Measurements from ENCODE around the gene ANXA7. TPM values are rescaled to one million over a fixed set of nuclear protein-coding genes. Genes with fewer than 3 reads are reported as not detected.
"Not testable (repeated sequence)": the region's sequence is repeated elsewhere in the genome, so short reads cannot be mapped to it uniquely, and the experiment has no call there.

ANXA7 gene
- total RNA-seq, 1 donor from 2014 or later: 48.1 TPM

DNA sequence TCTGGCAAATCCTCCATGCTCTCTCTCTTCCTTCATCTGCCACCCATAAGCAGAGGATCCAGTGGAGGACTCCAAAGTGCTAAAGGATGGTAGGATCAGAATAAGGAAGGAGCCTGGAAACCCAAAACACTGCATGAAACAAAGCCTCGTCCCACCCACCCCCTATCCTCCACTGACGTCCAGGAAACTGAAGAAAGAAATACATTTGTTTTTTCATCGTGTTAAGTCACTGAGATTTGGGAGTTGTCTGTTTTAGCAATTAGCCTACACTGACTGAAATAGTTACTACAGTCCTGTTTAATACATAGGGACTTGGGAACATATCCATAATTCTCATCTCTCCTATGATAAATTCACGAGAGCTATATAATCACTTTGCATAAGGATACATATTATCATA, 14.8 kb downstream of the ANXA7 start:
- Mint-ChIP-seq H3K4me1 (no peaks in the 10 kb centered on the region), H3K4me3 (no peak overlapping the region), H3K9me3 (no peaks in the 10 kb centered on the region), H3K36me3 (ENCODE audit: low read depth) (peaks cover 7% of the 10 kb centered on the region), H3K27ac (ENCODE audit: unreplicated experiment) (peak overlapping the region; percentile 64), H3K27me3 (ENCODE audit: low read depth) (no peaks in the 10 kb centered on the region)
- no peak for DNase-seq (ENCODE audit: low read depth, low spot score)
- TF ChIP-seq, protein P1, sequence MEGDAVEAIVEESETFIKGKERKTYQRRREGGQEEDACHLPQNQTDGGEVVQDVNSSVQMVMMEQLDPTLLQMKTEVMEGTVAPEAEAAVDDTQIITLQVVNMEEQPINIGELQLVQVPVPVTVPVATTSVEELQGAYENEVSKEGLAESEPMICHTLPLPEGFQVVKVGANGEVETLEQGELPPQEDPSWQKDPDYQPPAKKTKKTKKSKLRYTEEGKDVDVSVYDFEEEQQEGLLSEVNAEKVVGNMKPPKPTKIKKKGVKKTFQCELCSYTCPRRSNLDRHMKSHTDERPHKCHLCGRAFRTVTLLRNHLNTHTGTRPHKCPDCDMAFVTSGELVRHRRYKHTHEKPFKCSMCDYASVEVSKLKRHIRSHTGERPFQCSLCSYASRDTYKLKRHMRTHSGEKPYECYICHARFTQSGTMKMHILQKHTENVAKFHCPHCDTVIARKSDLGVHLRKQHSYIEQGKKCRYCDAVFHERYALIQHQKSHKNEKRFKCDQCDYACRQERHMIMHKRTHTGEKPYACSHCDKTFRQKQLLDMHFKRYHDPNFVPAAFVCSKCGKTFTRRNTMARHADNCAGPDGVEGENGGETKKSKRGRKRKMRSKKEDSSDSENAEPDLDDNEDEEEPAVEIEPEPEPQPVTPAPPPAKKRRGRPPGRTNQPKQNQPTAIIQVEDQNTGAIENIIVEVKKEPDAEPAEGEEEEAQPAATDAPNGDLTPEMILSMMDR (conservative IDR thresholded peaks at IDR 0.05): no peak

DNA sequence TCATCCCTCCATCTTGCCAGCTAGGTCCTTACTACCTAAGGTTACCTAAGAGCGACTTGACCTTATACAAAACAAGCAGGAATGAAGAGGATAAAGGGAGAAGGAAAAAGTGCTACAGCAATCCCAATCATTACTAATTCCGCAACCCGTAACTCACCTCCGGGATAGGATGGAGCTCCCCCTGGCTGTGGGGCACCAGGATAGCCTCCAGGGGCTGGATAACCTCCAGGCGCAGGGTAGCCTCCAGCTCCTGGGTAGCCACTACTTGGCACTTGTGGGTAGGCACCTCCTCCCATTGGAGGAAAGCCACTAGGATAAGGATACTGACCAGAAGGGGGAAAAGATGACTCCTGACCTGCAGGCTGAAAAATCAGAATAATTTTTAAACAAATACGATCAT, 15.8 kb downstream of the ANXA7 start:
- TF ChIP-seq, protein P1 (conservative IDR thresholded peaks at IDR 0.05): peak; percentile 28
- no peaks in the 10 kb centered on the region for H3K4me1 Mint-ChIP-seq
- no peak for DNase-seq (ENCODE audit: low read depth, low spot score)
- no peak overlapping the region for H3K27ac Mint-ChIP-seq (ENCODE audit: unreplicated experiment)
- no peaks in the 10 kb centered on the region for H3K27me3 Mint-ChIP-seq (ENCODE audit: low read depth)
- no peak overlapping the region for H3K4me3 Mint-ChIP-seq
- H3K36me3 Mint-ChIP-seq (ENCODE audit: low read depth): peaks cover 12% of the 10 kb centered on the region
- peaks cover 2% of the 10 kb centered on the region for H3K9me3 Mint-ChIP-seq

DNA sequence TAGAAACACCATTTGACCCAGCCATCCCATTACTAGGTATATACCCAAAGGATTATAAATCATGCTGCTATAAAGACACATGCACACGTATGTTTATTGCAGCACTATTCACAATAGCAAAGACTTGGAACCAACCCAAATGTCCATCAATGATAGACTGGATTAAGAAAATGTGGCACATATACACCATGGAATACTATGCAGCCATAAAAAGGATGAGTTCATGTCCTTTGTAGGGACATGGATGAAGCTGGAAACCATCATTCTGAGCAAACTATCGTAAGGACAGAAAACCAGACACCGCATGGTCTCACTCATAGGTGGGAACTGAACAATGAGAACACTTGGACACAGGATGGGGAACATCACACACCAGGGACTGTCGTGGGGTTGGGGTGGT, 19.5 kb downstream of the ANXA7 start:
- not testable (repeated sequence) for H3K27me3 Mint-ChIP-seq (ENCODE audit: low read depth); H3K4me1 Mint-ChIP-seq; DNase-seq (ENCODE audit: low read depth, low spot score); H3K4me3 Mint-ChIP-seq; H3K27ac Mint-ChIP-seq (ENCODE audit: unreplicated experiment); H3K9me3 Mint-ChIP-seq
- H3K36me3 Mint-ChIP-seq (ENCODE audit: low read depth): peaks cover 20% of the 10 kb centered on the region

DNA sequence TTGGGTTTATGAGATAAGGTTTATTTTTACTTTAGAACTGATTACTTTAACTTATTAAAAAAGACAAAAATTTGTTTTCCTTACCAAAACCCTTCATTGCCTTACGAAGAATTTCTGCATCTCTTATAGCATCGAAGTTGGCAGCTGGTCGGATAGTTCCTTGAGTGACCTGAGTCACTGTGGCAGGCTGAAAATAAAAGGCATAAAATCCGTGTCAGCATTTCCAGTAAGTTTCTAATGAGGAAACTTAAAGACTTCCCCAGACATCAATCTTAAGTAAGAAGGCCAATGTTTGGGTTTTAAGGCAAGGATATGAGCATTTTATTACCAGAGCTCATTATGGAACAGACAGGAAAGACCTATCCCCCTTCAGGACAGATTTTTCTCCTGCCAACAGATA, 25.6 kb downstream of the ANXA7 start:
- no peak overlapping the region for H3K4me3 Mint-ChIP-seq
- no peak for DNase-seq (ENCODE audit: low read depth, low spot score)
- H3K9me3 Mint-ChIP-seq: no peaks in the 10 kb centered on the region
- H3K4me1 Mint-ChIP-seq: no peaks in the 10 kb centered on the region
- no peaks in the 10 kb centered on the region for H3K27me3 Mint-ChIP-seq (ENCODE audit: low read depth)
- no peak overlapping the region for H3K27ac Mint-ChIP-seq (ENCODE audit: unreplicated experiment)
- TF ChIP-seq, protein P1 (conservative IDR thresholded peaks at IDR 0.05): no peak
- peaks cover 17% of the 10 kb centered on the region for H3K36me3 Mint-ChIP-seq (ENCODE audit: low read depth)

DNA sequence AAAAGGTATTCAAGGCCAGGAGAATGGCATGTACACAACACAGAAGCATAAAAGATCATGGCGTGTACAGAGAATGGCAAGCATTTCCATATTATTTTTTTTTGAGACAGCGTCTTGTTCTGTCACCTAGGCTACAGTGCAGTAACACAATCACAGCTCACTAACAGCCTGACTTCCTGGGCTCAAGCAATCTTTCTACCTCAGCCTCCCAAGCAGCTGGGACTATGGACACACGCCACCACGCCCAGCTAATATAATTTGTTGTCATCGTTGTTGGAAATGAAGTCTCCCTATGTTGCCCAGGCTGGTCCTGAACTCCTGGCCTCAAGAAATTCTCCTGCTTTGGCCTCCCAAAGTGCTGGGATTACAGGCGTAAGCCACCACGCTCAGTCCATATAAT, 27.3 kb downstream of the ANXA7 start:
- no peaks in the 10 kb centered on the region for H3K27me3 Mint-ChIP-seq (ENCODE audit: low read depth)
- no peaks in the 10 kb centered on the region for H3K4me1 Mint-ChIP-seq
- H3K9me3 Mint-ChIP-seq: no peaks in the 10 kb centered on the region
- peaks cover 8% of the 10 kb centered on the region for H3K36me3 Mint-ChIP-seq (ENCODE audit: low read depth)
- TF ChIP-seq, protein P1 (conservative IDR thresholded peaks at IDR 0.05): no peak
- H3K4me3 Mint-ChIP-seq: no peak overlapping the region
- no peak overlapping the region for H3K27ac Mint-ChIP-seq (ENCODE audit: unreplicated experiment)
- no peak for DNase-seq (ENCODE audit: low read depth, low spot score)

DNA sequence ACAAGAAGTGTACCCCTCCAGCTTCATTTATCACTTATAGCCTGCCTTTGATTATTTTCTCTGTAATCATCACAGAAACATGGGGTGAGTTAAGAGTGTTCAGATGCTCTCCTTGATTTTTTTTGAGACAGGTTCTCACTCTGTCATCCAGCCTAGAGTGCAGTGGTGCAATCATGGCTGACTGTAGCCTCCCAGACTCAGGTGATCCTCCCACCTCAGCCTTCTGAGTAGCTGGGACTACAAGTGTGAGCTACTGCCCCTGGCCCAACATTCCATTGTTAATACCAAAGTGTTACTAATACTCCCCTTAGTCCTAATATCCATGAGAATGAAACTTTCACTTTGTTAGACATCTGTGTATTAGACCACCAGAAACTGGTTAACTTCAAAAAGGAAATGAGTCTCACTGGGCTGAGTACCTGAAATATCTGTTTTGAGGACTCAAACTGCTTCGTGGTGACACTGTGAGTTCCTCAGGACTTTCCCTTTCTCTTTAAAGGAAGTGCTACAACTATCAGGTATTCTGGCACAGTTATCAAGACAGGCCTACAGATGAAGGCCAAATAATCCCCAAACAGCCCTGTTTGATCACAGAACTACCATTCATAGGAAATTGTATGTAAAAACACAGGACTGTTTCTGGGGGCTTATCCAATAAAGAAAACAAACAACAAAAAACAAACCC, 34.7 kb downstream of the ANXA7 start:
- Mint-ChIP-seq H3K36me3 (ENCODE audit: low read depth) (peaks cover 10% of the 10 kb centered on the region), H3K4me1 (no peaks in the 10 kb centered on the region)
- TF ChIP-seq, protein P1 (conservative IDR thresholded peaks at IDR 0.05): no peak

More for the DNA sequence above, 34.7 kb downstream of the ANXA7 start:
- DNase-seq (ENCODE audit: low read depth, low spot score): no peak
- Mint-ChIP-seq H3K4me3 (no peak overlapping the region), H3K27me3 (ENCODE audit: low read depth) (no peaks in the 10 kb centered on the region), H3K27ac (ENCODE audit: unreplicated experiment) (peak overlapping the region; percentile 60), H3K9me3 (no peaks in the 10 kb centered on the region)
